Activated CD8-positive, alpha-beta memory T cell treated with anti-CD3 and anti-CD28 coated beads, Interleukin-2, amount 50 U/mL, for 24 hours (primary cell): ENCODE results near the gene PRKCB.
"Not testable (repeated sequence)": the region's sequence is repeated elsewhere in the genome, so short reads cannot be mapped to it uniquely, and the experiment has no call there.

Experiments
- DNase-seq: peaks from one replicate; pipeline ENCODE4 v3.0.0-alpha.2; 2020; ENCODE audit errors: extremely low read depth

The PRKCB gene

DNA sequence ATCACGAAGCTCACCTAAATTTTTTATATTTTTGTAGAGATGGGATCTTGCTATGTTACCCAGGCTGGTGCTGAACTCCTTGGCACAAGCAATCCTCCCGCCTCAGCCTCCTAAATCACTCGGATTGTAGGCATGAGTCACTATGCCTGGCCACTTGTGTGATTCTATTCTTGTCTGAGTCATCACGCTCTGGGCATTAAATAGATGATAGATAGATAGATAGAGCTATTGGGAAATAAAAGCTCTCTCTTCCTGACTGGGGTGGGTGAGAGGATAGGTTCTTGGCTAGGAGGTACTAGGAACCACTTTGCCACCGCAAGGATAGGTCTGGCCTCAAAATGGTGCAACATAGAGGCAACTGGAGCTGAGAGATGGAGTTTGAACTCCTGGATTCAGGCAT is 399.0 kb downstream of the PRKCB start:
- no peak for DNase-seq

DNA sequence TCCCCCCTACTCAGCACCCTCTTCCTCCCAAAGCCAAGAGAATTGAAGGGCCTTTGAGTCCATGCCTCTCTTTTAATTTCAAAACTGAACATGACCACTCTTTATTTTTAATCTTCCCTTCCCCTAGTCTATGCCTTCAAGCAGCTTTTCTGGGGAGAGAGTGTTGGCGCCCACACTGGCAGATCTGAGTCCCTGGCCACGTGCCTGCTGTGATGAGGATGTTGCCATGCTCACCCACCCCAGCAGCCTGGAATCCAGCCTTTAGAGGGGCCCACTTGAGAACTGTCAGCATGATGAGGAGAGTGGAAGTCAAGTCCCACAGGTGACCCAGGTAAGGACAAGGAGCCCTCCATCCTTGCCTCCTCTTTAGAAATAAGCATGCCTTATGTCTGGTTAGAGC is 400.0 kb downstream of the PRKCB start:
- DNase-seq: no peak

DNA sequence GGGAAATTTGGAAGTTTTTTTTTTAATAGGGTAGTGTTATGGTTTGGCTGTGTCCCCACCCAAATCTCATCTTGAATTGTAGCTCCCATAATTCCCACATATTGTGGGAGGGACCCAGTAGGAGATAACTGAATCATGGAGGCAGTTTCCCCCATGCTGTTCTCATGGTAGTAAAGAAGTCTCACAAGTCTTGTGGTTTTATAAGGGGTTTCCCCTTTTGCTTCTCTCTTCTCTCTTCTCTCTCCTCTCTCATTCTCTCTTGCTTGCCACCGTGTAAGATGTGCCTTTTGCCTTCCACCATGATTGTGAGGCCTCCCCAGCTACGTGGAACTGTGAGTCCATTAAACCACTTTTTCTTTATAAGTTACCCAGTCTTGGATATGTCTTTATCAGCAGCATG is 403.1 kb downstream of the PRKCB start:
- DNase-seq: not testable (repeated sequence)

DNA sequence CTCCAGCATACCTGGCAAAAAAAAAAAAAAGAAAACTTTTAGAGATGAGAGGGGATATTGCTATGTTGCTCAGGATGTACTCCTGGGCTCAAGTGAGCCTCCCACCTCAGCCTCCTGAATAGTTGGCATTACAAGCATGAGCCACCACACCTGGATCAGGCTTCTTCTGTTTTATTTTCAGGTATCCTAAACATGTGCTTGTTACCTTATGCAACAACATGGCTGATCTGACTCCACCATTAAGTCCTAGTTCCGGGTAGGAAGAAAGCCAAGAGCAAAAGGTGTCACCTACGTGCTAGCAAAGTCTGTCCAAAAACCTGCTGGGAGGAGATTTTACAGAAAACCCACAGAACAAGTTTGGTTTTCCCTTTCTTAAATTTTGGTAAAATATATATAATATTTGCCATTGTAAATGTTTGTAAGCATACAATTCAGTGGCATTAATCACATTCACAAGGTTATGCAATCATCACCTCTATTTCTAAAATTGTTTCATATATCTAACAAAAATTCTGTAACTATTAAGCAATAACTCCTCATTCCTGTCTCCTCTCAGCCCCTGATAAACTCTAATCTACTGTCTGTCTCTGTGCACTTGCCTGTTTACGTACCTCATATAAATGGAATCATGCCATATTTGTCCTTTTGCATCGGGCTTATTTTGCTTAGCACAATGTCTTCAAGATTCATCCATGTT is 411.3 kb downstream of the PRKCB start:
- no peak for DNase-seq

DNA sequence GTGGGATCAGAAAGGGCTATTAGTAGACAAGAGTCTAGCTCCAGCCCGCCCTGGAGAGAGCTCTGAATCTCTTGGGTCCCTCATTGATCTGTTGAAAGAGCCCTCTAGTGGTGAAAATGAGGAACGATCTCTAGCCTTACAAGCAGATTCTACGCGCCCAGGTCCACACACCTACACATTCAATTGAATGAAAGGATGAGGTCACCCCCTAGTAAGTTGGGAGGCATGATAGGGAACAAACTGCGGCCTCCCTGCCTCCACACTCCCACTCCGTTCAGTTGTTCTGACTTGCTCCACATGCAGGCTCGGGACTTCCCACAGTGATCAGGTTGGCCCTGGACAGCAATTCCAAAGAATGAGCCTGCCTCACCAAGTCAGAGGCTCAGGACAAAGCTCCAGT is 417.4 kb downstream of the PRKCB start:
- no peak for DNase-seq

DNA sequence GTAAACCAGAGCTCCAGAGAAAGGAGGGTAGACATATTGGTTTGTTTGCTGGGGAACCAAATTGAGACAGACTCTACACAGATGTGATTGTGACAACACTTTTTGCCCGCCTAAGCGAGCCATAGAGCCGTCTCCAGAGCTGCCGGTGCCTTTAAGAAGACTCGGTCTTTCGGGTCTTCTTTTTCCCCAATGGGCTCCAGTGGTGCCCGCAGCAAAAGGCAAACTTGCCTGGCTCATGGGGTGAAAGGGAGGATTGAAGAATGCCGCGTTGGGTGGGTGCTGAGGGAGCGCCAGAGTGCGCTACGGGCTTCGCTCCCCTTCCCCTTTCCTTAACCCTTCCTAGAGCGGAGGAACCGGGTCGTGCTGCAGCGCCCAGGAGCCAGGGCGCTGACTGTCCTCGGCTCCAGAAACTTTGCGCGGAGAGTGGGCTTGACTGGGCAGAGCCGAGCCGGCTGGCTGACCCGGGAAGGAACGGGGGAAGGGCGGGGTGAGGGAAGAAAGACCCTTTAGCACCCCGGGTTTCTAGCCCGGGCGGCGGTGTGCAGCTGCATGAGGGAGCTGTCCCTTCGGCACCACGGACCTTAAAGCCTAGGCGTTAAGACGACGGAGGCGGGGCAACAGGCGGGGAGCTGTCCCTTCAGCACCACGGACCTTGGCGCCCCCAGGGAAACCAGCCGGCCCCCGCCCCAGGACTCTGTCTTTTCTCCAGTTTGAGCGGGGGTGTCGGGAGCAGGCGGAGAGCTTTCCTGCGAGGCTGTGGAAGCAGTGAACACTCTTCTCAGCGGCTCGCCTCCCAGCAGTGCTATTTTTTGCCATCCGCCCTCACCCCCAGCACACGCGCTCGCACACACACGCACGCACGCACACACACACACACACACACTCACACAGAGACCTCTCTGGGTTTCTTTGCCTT is 419.9 kb downstream of the PRKCB start, which contains the start of gene CACNG3:
Gene CACNG3 (plus strand): TSS at position 880 of the 916 bp plus-strand sequence. CDS start 420 bp downstream, outside the sequence.
- DNase-seq: peak; percentile 17

DNA sequence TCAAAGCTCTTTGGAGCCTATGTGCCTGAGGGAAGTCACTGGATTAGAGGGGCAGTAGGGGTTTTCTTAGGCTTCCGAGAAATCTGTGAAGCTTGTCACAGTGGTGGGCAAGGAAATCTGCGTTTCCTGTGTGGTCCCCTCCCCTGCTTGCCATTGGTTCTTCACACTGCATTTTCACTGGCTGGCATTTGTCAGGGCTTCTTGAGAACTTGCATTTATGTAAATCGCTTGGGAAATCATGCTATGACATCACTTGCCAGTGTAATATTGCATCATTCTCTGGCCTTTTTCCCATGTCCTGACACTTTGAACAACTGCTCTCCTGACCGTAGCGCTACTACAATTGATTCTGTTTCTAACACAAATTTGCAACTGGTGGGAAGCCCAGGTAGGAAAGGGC is 422.2 kb downstream of the PRKCB start:
- no peak for DNase-seq

DNA sequence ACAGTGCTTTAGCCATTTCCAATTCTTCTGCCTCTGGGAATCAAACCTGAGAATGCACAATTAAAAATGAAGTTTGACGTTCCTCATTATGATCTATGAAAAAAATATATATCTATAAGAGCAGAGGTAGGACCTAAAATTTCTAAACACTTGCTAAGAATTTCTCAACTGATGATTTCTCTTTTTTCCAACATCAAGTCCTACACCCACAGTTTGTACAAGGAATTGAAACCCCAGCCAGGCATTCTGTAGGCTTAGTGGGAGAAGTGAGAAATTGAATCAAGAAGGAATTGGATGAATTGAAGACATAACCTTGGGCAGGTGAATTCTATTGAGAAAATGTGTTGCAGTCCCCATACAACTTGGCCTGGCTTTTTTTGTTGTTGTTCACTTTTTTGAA is 423.0 kb downstream of the PRKCB start:
- no peak for DNase-seq

DNA sequence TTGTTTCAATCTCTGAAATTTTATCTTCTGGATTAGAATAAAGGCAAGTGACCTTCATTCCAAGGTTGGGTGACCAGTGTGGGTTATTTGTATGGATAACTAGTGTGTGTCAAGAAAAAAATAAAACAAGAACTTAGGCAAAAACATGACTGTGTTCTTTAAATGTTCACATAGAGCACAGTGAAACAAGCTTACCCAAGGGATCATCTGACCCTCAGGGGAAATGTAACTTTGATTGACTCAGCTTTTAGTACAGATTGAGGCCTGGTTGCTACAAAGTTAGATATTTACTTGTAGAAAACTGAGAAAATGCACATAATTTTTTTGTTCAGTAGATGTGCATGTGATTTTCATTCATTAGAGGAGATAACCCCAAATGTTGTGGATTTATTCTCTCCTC is 427.0 kb downstream of the PRKCB start:
- DNase-seq: no peak
